GM10266 (cell line): ENCODE results near the gene SCN3A.

Experiments used
- DNase-seq: peaks from one replicate; pipeline ENCODE4 v3.0.0; 2012; ENCODE audit errors: extremely low spot score
- CTCF ChIP-seq: IDR thresholded peaks from 2 replicates; pipeline ENCODE4 v1.5.1; 2012; ENCODE audit warnings: mild to moderate bottlenecking, low read depth; ENCODE audit not compliant: control insufficient read depth, insufficient read depth; ENCODE audit errors: missing control alignments

The SCN3A gene

GRCh38 chr2:165114346-165114939, 89.4 kb downstream of the SCN3A start:
- DNase-seq: no peak
- TF ChIP-seq CTCF: no peak

GRCh38 chr2:165113414-165113813, 90.4 kb downstream of the SCN3A start:
- no peak for TF ChIP-seq CTCF
- no peak for DNase-seq

GRCh38 chr2:165112789-165113188, 91.1 kb downstream of the SCN3A start:
- no peak for TF ChIP-seq CTCF
- no peak for DNase-seq

GRCh38 chr2:165112133-165112573, 91.7 kb downstream of the SCN3A start:
- TF ChIP-seq CTCF: no peak
- no peak for DNase-seq

GRCh38 chr2:165110394-165110793, 93.5 kb downstream of the SCN3A start:
- no peak for DNase-seq
- no peak for TF ChIP-seq CTCF

- no peak for TF ChIP-seq CTCF
- no peak for DNase-seq
Observed at GRCh38 chr2:165109915-165110314, 93.9 kb downstream of the SCN3A start.

- no peak for DNase-seq
- TF ChIP-seq CTCF: no peak
Observed at GRCh38 chr2:165105926-165106325, 97.9 kb downstream of the SCN3A start.
